Measurements from ENCODE around the gene ANKS1A. TPM values are rescaled to one million over a fixed set of nuclear protein-coding genes. Genes with fewer than 3 reads are reported as not detected.

ANKS1A gene
- polyA plus RNA-seq, 2 of the 4 experiments (the other 2 are of a cell fraction), result 3.6 to 5.9 TPM

DNA sequence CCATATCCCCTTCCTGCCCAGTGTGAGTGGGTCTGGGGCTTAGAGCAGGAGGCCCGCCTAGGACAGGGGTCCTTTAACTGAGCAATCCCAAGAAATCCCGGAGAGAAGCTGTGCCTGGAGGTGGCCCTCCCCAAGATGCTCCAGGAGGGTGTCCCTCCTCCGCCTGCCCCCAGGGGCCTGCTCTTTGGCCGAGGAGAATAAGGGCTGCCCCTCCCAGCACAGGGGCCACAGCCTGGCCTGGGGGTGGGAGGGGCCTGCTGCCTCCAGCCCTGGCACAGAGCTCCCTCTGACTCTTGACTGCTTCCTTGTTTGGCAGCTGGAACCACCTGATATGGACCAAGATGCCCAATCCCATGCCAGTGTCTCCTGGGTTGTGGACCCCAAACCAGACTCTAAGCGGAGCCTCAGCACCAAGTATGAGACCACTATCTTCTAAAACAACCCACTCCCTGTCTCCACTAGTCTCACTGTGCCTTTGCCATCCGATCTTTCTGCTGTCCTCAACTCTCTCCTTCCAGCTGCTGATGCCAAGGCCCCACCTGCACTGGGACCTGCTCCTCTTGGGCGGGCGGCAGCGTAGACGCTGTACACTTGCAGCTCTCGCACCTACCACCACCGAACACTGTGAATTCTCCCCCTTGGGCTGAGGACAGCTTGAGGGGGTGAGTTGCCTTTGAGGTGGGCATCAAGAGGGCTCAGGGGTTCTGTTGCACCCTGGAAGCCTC lies 197.7 kb downstream of the ANKS1A start:
- H3K9me3 ChIP-seq, result no peaks in the 10 kb centered on the region

DNA sequence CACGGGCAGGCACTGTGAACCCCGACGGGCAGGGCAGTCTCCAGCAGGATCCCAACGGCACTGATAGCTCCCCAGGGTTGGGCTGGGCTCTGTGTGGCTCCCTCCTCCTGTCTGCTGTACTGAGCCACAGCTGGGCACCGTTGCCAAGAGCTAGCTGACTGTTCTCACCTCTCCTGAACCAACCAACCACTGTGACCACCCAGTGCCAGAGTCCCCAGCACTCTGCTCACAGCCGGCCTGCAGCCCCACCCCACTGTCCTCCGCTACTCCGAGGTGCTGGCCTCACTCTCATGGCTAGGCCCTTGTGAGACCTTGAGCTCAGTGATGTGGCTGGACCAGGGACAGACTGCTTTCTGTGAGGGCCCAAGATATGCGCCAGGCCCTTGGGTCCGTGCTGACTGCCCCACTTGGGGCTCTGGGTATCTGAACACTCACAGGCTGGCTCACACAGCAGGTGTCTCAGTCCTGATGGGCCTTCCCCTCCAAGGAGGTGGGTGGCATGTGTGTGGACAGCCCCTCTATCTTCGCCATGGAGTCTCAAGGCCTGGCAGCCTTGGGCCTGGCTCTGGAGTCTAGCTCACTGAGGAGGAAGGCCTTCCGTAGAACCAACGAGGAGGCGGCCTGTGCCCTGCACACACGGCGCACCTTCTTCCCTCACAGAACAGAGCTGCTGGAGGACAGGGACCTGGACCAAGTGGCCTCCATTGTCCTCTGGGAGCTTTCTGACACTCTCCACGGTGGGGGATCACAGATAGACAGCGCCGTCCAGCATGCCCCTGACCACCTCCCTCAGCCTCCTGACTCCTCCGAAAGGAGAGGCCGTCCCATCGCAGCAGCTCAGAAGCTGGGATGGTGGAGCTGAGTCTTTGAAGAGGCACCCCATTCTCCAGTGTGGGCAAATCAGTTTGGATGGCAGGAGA lies 198.6 kb downstream of the ANKS1A start:
- 84% methylated on average over 5 of the region's 22 CpGs for WGBS (ENCODE audit: missing lambda C conversion rate)
- no peak overlapping the region for H3K4me2 ChIP-seq
- DNase-seq (ENCODE audit: low read depth in 1 of 2, low spot score in 1 of 2) (no peak), ATAC-seq (no peak), FAIRE-seq (no peak)
- H3K9me3 ChIP-seq, result no peaks in the 10 kb centered on the region
- ChIA-PET CTCF (interaction anchor here (1.1 to 1.3 kb wide), 2 partner anchors 19 to 52 kb away, joined by 3 to 4 read pairs; no protein-coding TSS in a partner anchor), POLR2A (no interaction called here)
- H3K27ac ChIP-seq, result no peak overlapping the region
- TF ChIP-seq, protein P1, sequence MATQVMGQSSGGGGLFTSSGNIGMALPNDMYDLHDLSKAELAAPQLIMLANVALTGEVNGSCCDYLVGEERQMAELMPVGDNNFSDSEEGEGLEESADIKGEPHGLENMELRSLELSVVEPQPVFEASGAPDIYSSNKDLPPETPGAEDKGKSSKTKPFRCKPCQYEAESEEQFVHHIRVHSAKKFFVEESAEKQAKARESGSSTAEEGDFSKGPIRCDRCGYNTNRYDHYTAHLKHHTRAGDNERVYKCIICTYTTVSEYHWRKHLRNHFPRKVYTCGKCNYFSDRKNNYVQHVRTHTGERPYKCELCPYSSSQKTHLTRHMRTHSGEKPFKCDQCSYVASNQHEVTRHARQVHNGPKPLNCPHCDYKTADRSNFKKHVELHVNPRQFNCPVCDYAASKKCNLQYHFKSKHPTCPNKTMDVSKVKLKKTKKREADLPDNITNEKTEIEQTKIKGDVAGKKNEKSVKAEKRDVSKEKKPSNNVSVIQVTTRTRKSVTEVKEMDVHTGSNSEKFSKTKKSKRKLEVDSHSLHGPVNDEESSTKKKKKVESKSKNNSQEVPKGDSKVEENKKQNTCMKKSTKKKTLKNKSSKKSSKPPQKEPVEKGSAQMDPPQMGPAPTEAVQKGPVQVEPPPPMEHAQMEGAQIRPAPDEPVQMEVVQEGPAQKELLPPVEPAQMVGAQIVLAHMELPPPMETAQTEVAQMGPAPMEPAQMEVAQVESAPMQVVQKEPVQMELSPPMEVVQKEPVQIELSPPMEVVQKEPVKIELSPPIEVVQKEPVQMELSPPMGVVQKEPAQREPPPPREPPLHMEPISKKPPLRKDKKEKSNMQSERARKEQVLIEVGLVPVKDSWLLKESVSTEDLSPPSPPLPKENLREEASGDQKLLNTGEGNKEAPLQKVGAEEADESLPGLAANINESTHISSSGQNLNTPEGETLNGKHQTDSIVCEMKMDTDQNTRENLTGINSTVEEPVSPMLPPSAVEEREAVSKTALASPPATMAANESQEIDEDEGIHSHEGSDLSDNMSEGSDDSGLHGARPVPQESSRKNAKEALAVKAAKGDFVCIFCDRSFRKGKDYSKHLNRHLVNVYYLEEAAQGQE (IDR thresholded peaks at IDR 0.05), result no peak
- TF ChIP-seq EP300 (IDR thresholded peaks at IDR 0.05) (no peak), ZFP36 (IDR thresholded peaks at IDR 0.05; ENCODE audit: borderline replicate concordance, partially characterized antibody) (no peak), ZSCAN20 (CRISPR knock-in tag; IDR thresholded peaks at IDR 0.05) (no peak), CHD4 (IDR thresholded peaks at IDR 0.05; ENCODE audit: borderline replicate concordance) (no peak), TP53 (CRISPR knock-in tag; IDR thresholded peaks at IDR 0.05) (no peak), EHMT2 (IDR thresholded peaks at IDR 0.05; ENCODE audit: low read depth) (no peak), JUNB (IDR thresholded peaks at IDR 0.05) (no peak), RFX5 (IDR thresholded peaks at IDR 0.05) (no peak), FOSB (CRISPR knock-in tag; IDR thresholded peaks at IDR 0.05) (no peak), RNF2 (IDR thresholded peaks at IDR 0.05; ENCODE audit: borderline replicate concordance, low read depth) (no peak)
- TF ChIP-seq, protein P2, sequence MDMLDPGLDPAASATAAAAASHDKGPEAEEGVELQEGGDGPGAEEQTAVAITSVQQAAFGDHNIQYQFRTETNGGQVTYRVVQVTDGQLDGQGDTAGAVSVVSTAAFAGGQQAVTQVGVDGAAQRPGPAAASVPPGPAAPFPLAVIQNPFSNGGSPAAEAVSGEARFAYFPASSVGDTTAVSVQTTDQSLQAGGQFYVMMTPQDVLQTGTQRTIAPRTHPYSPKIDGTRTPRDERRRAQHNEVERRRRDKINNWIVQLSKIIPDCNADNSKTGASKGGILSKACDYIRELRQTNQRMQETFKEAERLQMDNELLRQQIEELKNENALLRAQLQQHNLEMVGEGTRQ (IDR thresholded peaks at IDR 0.05), result no peak
- TF ChIP-seq, protein P3, sequence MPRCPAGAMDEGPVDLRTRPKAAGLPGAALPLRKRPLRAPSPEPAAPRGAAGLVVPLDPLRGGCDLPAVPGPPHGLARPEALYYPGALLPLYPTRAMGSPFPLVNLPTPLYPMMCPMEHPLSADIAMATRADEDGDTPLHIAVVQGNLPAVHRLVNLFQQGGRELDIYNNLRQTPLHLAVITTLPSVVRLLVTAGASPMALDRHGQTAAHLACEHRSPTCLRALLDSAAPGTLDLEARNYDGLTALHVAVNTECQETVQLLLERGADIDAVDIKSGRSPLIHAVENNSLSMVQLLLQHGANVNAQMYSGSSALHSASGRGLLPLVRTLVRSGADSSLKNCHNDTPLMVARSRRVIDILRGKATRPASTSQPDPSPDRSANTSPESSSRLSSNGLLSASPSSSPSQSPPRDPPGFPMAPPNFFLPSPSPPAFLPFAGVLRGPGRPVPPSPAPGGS (IDR thresholded peaks at IDR 0.05), result no peak
- TF ChIP-seq, protein P4, sequence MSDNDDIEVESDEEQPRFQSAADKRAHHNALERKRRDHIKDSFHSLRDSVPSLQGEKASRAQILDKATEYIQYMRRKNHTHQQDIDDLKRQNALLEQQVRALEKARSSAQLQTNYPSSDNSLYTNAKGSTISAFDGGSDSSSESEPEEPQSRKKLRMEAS (IDR thresholded peaks at IDR 0.05), result no peak
- TF ChIP-seq, protein P5, sequence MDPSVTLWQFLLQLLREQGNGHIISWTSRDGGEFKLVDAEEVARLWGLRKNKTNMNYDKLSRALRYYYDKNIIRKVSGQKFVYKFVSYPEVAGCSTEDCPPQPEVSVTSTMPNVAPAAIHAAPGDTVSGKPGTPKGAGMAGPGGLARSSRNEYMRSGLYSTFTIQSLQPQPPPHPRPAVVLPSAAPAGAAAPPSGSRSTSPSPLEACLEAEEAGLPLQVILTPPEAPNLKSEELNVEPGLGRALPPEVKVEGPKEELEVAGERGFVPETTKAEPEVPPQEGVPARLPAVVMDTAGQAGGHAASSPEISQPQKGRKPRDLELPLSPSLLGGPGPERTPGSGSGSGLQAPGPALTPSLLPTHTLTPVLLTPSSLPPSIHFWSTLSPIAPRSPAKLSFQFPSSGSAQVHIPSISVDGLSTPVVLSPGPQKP (IDR thresholded peaks at IDR 0.05; ENCODE audit: low read depth, low read length), result no peak
- H3K4me1 ChIP-seq, result no peaks in the 10 kb centered on the region
- H3K4me3 ChIP-seq, result no peak overlapping the region

More for the DNA sequence above, 197.7 kb downstream of the ANKS1A start:
- Histone ChIP-seq H3K4me1 (no peaks in the 10 kb centered on the region), H3K27ac (no peak overlapping the region), H3K4me3 (no peak overlapping the region), H3K4me2 (no peak overlapping the region)
- 100% methylated on average over 2 of the region's 12 CpGs for WGBS (ENCODE audit: missing lambda C conversion rate)
- CTCF ChIA-PET, result interaction anchor here (1.3 kb wide), 1 partner anchor 20 kb away, joined by 4 read pairs; no protein-coding TSS in a partner anchor
- no peak for TF ChIP-seq NFE2L2 (conservative IDR thresholded peaks at IDR 0.05; ENCODE audit: low read length)
- no peak for TF ChIP-seq PHF8 (IDR thresholded peaks at IDR 0.05; ENCODE audit: borderline replicate concordance, low read depth)
- TF ChIP-seq EHMT2 (IDR thresholded peaks at IDR 0.05; ENCODE audit: low read depth), result no peak
- TF ChIP-seq SREBF2 (IDR thresholded peaks at IDR 0.05), result no peak
- TF ChIP-seq BHLHE40 (IDR thresholded peaks at IDR 0.05; ENCODE audit: low read depth, low read length), result no peak
- no peak for TF ChIP-seq JUN (IDR thresholded peaks at IDR 0.05)
- TF ChIP-seq, protein P6, sequence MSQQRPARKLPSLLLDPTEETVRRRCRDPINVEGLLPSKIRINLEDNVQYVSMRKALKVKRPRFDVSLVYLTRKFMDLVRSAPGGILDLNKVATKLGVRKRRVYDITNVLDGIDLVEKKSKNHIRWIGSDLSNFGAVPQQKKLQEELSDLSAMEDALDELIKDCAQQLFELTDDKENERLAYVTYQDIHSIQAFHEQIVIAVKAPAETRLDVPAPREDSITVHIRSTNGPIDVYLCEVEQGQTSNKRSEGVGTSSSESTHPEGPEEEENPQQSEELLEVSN (IDR thresholded peaks at IDR 0.05; ENCODE audit: borderline replicate concordance, low read depth), result no peak
- TF ChIP-seq CBX8 (IDR thresholded peaks at IDR 0.05), result no peak
- no peak for TF ChIP-seq GATA3 (IDR thresholded peaks at IDR 0.05; ENCODE audit: borderline replicate concordance)
- TF ChIP-seq, protein P7, sequence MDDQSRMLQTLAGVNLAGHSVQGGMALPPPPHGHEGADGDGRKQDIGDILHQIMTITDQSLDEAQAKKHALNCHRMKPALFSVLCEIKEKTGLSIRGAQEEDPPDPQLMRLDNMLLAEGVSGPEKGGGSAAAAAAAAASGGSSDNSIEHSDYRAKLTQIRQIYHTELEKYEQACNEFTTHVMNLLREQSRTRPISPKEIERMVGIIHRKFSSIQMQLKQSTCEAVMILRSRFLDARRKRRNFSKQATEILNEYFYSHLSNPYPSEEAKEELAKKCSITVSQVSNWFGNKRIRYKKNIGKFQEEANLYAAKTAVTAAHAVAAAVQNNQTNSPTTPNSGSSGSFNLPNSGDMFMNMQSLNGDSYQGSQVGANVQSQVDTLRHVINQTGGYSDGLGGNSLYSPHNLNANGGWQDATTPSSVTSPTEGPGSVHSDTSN (IDR thresholded peaks at IDR 0.05), result no peak
- TF ChIP-seq CHD2 (IDR thresholded peaks at IDR 0.05; ENCODE audit: low read length, partially characterized antibody), result no peak
- no peak for TF ChIP-seq TP53 (CRISPR knock-in tag; IDR thresholded peaks at IDR 0.05)
- no peak for TF ChIP-seq RCOR1 (IDR thresholded peaks at IDR 0.05; ENCODE audit: low read depth, low read length)
- TF ChIP-seq, protein P8, sequence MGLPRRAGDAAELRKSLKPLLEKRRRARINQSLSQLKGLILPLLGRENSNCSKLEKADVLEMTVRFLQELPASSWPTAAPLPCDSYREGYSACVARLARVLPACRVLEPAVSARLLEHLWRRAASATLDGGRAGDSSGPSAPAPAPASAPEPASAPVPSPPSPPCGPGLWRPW (IDR thresholded peaks at IDR 0.05), result no peak
- TF ChIP-seq MAZ (IDR thresholded peaks at IDR 0.05; ENCODE audit: borderline replicate concordance, low read depth, low read length), result no peak
- ATAC-seq, result no peak
- no peak for FAIRE-seq
- POLR2A ChIA-PET, result no interaction called here
- no peak for DNase-seq (ENCODE audit: low read depth in 1 of 2, low spot score in 1 of 2)

Data from A549 (cell line).